ENCODE results near the gene GFRA4. TPM values are rescaled to one million over a fixed set of nuclear protein-coding genes. Genes with fewer than 3 reads are reported as not detected.

Gene GFRA4
- total RNA-seq, 1 donor from 2014 or later = not detected

DNA sequence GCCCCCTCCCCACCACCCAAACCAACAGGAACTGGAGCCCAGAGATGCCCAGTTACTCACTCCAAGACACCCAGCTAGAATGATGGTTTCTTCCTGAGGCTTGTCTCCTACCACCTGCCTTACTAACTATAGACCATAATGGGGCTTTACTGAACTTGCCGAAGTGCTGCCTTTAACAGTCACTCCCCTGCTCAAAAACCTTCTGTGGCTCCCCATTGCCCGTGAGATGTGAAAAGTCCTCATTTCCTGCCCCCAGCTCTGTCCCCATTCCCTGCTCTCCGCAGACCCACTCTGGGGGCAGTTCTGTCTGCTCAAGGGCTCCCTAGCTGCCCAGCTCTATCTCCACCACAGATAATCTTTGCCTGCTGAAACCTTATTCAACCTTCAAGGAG lies 44.3 kb upstream of the GFRA4 start:
- Histone ChIP-seq H3K27ac (peak overlapping the region; percentile 43 to 50), H3K4me1 (peaks cover 4 to 5% of the 10 kb centered on the region in 2 donors), H3K4me3 (no peak overlapping the region), H3K9me3 (no peaks in the 10 kb centered on the region), H3K36me3 (no peaks in the 10 kb centered on the region), H3K27me3 (no peaks in the 10 kb centered on the region)
- intact Hi-C loops (cut with DNase I) = loop anchor here (1.0 kb wide), 1 partner anchor 20 kb away; no protein-coding TSS in a partner anchor
- TF ChIP-seq, protein P1, sequence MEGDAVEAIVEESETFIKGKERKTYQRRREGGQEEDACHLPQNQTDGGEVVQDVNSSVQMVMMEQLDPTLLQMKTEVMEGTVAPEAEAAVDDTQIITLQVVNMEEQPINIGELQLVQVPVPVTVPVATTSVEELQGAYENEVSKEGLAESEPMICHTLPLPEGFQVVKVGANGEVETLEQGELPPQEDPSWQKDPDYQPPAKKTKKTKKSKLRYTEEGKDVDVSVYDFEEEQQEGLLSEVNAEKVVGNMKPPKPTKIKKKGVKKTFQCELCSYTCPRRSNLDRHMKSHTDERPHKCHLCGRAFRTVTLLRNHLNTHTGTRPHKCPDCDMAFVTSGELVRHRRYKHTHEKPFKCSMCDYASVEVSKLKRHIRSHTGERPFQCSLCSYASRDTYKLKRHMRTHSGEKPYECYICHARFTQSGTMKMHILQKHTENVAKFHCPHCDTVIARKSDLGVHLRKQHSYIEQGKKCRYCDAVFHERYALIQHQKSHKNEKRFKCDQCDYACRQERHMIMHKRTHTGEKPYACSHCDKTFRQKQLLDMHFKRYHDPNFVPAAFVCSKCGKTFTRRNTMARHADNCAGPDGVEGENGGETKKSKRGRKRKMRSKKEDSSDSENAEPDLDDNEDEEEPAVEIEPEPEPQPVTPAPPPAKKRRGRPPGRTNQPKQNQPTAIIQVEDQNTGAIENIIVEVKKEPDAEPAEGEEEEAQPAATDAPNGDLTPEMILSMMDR (IDR thresholded peaks at IDR 0.05) = no peak
- DNase-seq (ENCODE audit: low spot score in 2 of 2) = no peak

DNA sequence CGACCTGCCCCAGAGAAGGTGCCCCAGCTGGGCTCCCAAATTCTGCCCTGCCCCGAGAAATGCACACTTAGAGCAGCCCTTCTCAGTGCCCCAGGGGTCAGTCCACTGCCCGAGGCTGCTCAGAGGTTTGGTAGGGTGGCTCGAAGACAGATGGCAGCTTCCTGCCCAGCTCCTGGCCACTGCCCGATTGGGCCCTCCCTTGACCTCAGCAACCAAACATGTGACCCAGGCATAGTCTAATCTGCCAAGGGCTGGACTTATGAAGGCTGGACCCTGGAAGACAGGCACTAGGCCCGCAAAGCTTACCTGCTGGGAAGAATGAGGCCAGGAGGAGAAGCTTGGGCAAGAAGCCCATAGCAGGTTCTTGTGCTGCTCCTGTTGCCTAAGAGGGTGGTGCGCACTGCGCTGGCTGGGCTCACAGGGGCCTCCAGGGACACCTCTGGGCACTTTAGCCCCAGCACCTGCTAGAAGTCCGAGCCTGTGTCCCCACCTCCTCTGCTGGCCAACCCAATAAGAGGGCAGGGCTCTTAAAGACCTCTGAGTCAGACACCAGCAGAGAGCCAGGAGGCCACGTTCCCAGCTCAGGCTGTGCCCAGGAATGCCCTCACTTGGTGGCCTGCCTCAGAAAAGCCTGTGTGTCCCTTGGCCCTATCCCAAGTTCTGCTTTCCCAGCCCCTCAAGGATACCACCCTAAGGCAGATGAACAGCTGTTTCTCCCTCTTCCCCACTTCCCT lies 43.7 kb upstream of the GFRA4 start:
- Histone ChIP-seq H3K36me3 (no peaks in the 10 kb centered on the region), H3K27me3 (no peaks in the 10 kb centered on the region), H3K9me3 (no peaks in the 10 kb centered on the region), H3K27ac (peak overlapping the region; percentile 61 to 69), H3K4me1 (peaks cover 4 to 5% of the 10 kb centered on the region in 2 donors), H3K4me3 (no peak overlapping the region)
- intact Hi-C loops (cut with DNase I) = loop anchor here (1.0 kb wide), 1 partner anchor 20 kb away; no protein-coding TSS in a partner anchor
- TF ChIP-seq, protein P1 (IDR thresholded peaks at IDR 0.05) = no peak
- peak; percentile 70 to 86 for DNase-seq (ENCODE audit: low spot score in 2 of 2)

DNA sequence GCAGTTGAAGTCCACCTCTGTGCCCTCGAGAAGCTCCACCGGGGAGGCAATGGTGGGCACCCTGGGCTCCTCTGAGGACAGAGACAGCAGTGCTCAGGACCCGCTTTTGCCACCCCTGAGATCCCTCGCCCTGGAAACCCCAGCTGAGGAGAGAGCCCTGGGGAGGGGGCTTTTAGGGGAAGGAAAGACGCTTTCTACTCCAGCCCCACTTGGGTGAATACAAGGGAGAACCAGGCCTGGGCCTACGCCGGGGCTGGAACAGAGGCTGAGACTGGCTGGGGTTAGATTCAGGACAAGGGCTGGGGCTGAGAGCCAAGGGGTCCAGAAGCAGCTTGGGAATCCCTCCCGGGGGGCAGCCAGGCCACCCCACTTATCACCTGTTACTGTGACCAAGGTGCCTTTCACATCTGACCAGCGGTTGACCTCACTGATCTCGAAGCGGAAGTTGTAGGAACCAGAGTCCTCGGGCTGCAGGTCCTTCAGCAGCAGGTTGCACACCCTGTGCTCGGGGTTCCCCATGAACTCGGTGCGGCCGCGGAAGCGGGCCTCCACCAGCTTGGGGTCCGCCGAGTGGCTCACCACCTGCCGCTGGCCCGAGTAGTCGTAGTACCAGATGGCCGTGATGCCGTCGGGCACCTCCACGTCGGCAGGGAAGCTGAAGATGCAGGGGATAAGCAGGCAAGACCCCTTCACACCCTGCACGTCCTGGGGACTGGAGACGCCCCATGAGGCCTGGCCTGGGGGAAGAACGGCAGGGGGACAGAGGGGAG lies 43.0 kb upstream of the GFRA4 start:
- H3K36me3 ChIP-seq = no peaks in the 10 kb centered on the region
- intact Hi-C loops (cut with DNase I) = no loop called here
- no peaks in the 10 kb centered on the region for H3K27me3 ChIP-seq
- no peaks in the 10 kb centered on the region for H3K9me3 ChIP-seq
- H3K4me3 ChIP-seq = no peak overlapping the region
- TF ChIP-seq, protein P1 (IDR thresholded peaks at IDR 0.05) = no peak
- DNase-seq (ENCODE audit: low spot score in 2 of 2) = no peak
- H3K4me1 ChIP-seq = peaks cover 4 to 5% of the 10 kb centered on the region in 2 donors
- peak overlapping the region; percentile 61 to 69 for H3K27ac ChIP-seq

DNA sequence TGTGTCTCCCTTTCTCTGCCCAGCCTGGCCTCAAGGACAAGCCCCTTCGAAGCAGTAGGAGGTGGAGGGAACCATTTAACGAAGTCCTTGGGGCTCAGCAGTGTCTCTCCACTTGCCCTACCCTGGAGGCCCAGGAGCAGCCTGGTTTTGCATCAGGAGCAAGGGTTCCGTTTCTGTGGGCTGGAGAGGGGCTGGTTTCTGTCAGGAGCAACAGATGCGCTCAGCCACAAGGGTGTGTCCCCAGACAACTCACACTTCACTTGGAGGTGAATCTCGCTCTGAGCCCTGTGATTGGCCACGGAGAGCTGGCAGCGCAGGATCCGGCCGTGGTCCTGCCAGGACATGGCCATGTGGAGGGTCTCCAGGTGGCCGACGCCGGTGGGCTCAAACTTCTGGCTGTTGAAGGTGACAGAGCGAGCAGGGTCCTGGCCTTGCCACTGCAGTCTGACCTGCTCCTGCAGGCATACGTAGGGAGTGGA lies 42.3 kb upstream of the GFRA4 start:
- H3K4me3 ChIP-seq = no peak overlapping the region
- TF ChIP-seq, protein P1 (IDR thresholded peaks at IDR 0.05) = no peak
- H3K27me3 ChIP-seq = no peaks in the 10 kb centered on the region
- H3K4me1 ChIP-seq = peaks cover 4 to 5% of the 10 kb centered on the region in 2 donors
- no peak overlapping the region for H3K27ac ChIP-seq
- intact Hi-C loops (cut with DNase I) = no loop called here
- H3K9me3 ChIP-seq = no peaks in the 10 kb centered on the region
- DNase-seq (ENCODE audit: low spot score in 2 of 2) = no peak
- no peaks in the 10 kb centered on the region for H3K36me3 ChIP-seq

DNA sequence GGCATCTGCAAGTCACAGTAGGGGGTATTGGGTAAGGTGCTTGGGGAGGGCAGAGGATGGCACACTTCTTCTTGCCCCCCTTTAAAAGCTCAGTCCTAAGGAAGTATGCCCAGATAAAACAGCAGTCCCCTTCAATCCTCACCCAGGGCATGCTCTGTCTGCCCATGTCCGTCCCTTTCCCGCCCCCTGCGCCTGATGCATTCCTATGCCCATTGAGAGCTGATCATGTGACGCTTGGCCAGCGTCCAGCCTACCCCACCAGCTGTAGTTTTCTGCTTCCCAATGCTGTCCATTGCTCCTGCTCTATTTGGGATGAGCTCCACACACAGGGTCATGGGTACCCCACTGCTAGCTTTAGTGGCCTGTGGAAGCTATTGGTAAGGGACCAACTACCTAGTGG lies 40.9 kb upstream of the GFRA4 start:
- Histone ChIP-seq H3K27ac (no peak overlapping the region), H3K36me3 (no peaks in the 10 kb centered on the region), H3K4me3 (no peak overlapping the region), H3K4me1 (peaks cover 4 to 5% of the 10 kb centered on the region in 2 donors), H3K9me3 (no peaks in the 10 kb centered on the region), H3K27me3 (no peaks in the 10 kb centered on the region)
- no peak for DNase-seq (ENCODE audit: low spot score in 2 of 2)
- TF ChIP-seq, protein P1 (IDR thresholded peaks at IDR 0.05) = no peak
- intact Hi-C loops (cut with DNase I) = no loop called here

Data from ascending aorta (tissue), 2 donors.